Brain microvascular endothelial cell (primary cell): ENCODE results near the gene FILIP1.

Source experiments
- DNase-seq: peaks from one replicate; pipeline ENCODE4 v3.0.0-alpha.2; 2020
- H3K27ac ChIP-seq: fragments of 250-450 bp; sonication (Bioruptor Pico); 2 replicates; pipeline ENCODE4 v1.5.1; 2020; ENCODE audit warnings: mild to moderate bottlenecking, moderate library complexity
- H3K27me3 ChIP-seq: fragments of 250-450 bp; sonication (Bioruptor Pico); replicated peaks from 2 replicates; pipeline ENCODE4 v1.5.1; 2020; ENCODE audit warnings: mild to moderate bottlenecking
- H3K36me3 ChIP-seq: fragments of 250-450 bp; sonication (Bioruptor Pico); replicated peaks from 2 replicates; pipeline ENCODE4 v1.5.1; 2020; ENCODE audit warnings: mild to moderate bottlenecking
- H3K4me3 ChIP-seq: 2 replicates; pipeline ENCODE4 v1.5.1; 2011; ENCODE audit warnings: low read depth, mild to moderate bottlenecking, control low read depth, low read length, moderate library complexity
- CTCF ChIP-seq: IDR thresholded peaks from 2 replicates; pipeline ENCODE4 v1.5.1; 2011; ENCODE audit warnings: low read depth, mild to moderate bottlenecking, moderate library complexity, low read length, control low read depth, inconsistent platforms; ENCODE audit errors: missing control alignments
- in situ Hi-C: cut with HindIII; loops from 2 replicates; pipeline ENCODE4 v1.10.0; 2017; ENCODE audit warnings: low sequenced_read_pairs, low pct_ligation_motif_present

FILIP1 gene

GRCh38 chr6:75268121-75268987 is 225.2 kb downstream of the FILIP1 start:
- TF ChIP-seq CTCF = no peak
- in situ Hi-C loops = no loop called here
- no peaks in the 10 kb centered on the region for H3K27me3 ChIP-seq

GRCh38 chr6:75267461-75267860 is 226.1 kb downstream of the FILIP1 start:
- in situ Hi-C loops = no loop called here

More at GRCh38 chr6:75268121-75268987, 225.2 kb downstream of the FILIP1 start:
- Histone ChIP-seq H3K4me3 (no peak overlapping the region), H3K36me3 (peaks cover 16% of the 10 kb centered on the region), H3K27ac (no peak overlapping the region)
- no peak for DNase-seq

GRCh38 chr6:75266716-75267291 is 226.8 kb downstream of the FILIP1 start:
- DNase-seq = no peak
- peaks cover 7% of the 10 kb centered on the region for H3K36me3 ChIP-seq
- no peak overlapping the region for H3K4me3 ChIP-seq
- no peaks in the 10 kb centered on the region for H3K27me3 ChIP-seq
- TF ChIP-seq CTCF = peak; percentile 67
- in situ Hi-C loops = no loop called here
- no peak overlapping the region for H3K27ac ChIP-seq

More at GRCh38 chr6:75267461-75267860, 226.1 kb downstream of the FILIP1 start:
- no peak for DNase-seq
- no peak for TF ChIP-seq CTCF
- Histone ChIP-seq H3K36me3 (peaks cover 12% of the 10 kb centered on the region), H3K4me3 (no peak overlapping the region), H3K27me3 (no peaks in the 10 kb centered on the region), H3K27ac (no peak overlapping the region)

- no peak overlapping the region for H3K4me3 ChIP-seq
- H3K27me3 ChIP-seq = no peaks in the 10 kb centered on the region
- in situ Hi-C loops = no loop called here
- peaks cover 15% of the 10 kb centered on the region for H3K36me3 ChIP-seq
- DNase-seq = no peak
- no peak overlapping the region for H3K27ac ChIP-seq
- no peak for TF ChIP-seq CTCF
Observed at GRCh38 chr6:75263401-75263750, 230.2 kb downstream of the FILIP1 start.

- DNase-seq = no peak
- TF ChIP-seq CTCF = no peak
- Histone ChIP-seq H3K27ac (no peak overlapping the region), H3K4me3 (no peak overlapping the region), H3K36me3 (peaks cover 17% of the 10 kb centered on the region), H3K27me3 (no peaks in the 10 kb centered on the region)
- in situ Hi-C loops = no loop called here
Observed at GRCh38 chr6:75262716-75263400, 230.7 kb downstream of the FILIP1 start.
